Epithelial cell of prostate (primary cell): ENCODE data around the gene LIPA.
"Not testable (repeated sequence)": the region's sequence is repeated elsewhere in the genome, so short reads cannot be mapped to it uniquely, and the experiment has no call there.

Experiments used
- DNase-seq: peaks from one replicate; pipeline ENCODE4 v3.0.0-alpha.2; 2011; ENCODE audit warnings: low read depth, low spot score
- H3K27ac ChIP-seq: fragments of 450-650 bp; 2 replicates; pipeline ENCODE4 v1.5.1; 2017; ENCODE audit warnings: mild to moderate bottlenecking

Gene LIPA

GRCh38 chr10:89173075-89173474, 78.5 kb downstream of the LIPA start:
- no peak for DNase-seq
- H3K27ac ChIP-seq, result no peak overlapping the region

DNA sequence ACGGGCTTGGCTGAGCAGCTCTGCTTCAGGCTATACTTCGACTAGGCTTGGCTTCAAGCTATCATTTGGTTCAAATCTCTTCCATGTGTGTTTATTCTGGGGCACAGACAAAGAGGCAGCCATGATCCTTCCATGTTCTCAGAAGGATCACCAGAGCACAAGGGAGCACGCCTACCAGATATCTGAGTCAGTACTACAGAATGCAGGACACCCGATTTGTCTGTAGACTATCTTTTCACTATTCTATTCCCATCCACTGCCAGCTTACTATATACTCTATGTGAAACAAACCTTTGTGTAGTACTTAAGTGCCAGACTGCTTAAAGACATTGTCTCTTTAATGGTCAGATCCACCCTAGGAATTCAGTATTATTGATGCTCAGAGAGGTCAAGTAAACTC, 79.6 kb downstream of the LIPA start:
- no peak overlapping the region for H3K27ac ChIP-seq
- DNase-seq, result no peak

DNA sequence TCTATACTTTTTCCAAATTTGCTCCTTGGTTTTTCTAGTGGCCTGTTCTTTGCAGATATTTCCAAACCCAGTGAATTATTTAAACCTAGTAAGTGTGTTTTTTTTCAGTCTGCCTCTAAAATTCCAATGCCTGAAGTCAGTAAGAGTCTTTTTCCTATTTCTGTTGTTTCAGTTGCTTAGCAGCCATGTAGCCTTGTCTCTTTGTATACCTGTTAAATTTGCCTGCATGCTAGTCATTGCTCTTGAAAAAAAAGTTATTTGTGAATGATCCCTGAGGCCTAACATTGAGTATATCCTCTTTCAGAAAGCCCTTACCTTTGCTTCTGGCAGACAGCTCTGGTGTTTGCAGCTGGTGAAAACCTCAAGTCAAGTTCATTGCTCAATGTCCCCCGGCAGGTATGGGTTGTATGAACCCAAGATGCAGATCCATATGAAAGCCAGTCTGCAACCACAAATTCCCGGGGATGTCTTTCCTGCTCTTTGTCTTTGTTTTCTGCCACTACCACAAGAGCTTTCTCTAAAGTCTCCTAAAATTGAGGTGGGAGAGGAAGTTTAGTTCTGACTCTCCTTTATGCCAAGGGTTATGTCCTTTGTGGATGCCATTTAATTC, 80.2 kb downstream of the LIPA start:
- H3K27ac ChIP-seq, result no peak overlapping the region
- DNase-seq, result no peak

GRCh38 chr10:89168354-89168900, 83.1 kb downstream of the LIPA start:
- H3K27ac ChIP-seq, DNase-seq: not testable (repeated sequence)

- DNase-seq, result peak; percentile 20
- H3K27ac ChIP-seq, result no peak overlapping the region
Observed at GRCh38 chr10:89167915-89168314, 83.7 kb downstream of the LIPA start.

DNA sequence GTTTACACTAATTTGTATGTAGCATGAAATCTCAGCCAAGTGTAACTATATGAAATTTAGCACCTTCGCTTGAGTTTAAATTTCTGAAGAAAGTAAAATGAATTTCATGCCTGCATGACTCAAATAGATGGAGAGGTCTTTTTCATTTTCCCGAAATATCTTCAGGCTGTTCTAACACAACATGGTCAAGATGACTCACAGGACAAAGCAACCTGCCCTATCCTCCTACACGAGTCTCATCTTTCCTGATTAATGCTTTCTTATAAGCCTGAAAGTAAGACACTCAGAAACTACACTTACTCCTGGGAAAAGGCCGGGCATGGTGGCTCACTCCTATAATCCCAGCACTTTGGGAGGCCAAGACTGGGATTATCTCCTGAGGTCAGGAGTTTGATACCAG, 85.7 kb downstream of the LIPA start:
- H3K27ac ChIP-seq, result no peak overlapping the region
- peak; percentile 12 for DNase-seq

GRCh38 chr10:89164920-89165319, 86.7 kb downstream of the LIPA start:
- H3K27ac ChIP-seq, result no peak overlapping the region
- no peak for DNase-seq

DNA sequence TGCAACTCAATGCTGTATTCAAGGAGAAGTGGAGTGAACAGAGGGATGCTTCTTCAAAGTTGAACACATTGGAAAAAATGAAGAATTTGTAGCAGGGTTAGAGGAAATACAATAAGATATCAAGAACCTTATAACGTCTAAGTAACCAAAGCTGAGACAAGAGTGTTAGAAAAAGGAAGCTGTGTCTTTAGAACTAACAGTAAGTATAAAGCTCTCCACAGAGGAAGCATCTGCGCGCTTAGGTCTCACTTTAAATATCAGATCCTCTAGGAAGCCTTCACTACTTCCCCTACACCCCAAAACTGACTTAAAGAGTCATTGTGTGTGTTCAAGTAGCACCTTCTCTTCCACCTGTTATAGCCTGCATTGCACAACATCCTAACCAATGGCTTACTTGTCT, 87.5 kb downstream of the LIPA start:
- DNase-seq, result no peak
- no peak overlapping the region for H3K27ac ChIP-seq
